Activated T-helper 9 cell treated with anti-CD3 and anti-CD28 coated beads, Interleukin-2, amount 50 U/mL, for 16 hours (primary cell): Measurements from ENCODE around the gene ANXA7.
"Not testable (repeated sequence)": the region's sequence is repeated elsewhere in the genome, so short reads cannot be mapped to it uniquely, and the experiment has no call there.

Source experiments
- DNase-seq: peaks from one replicate; pipeline ENCODE4 v3.0.0-alpha.2; 2020; ENCODE audit warnings: low read depth

Gene ANXA7

GRCh38 chr10:73338801-73339368 is 75.0 kb downstream of the ANXA7 start:
- no peak for DNase-seq

GRCh38 chr10:73333202-73333601 is 80.7 kb downstream of the ANXA7 start:
- DNase-seq = no peak

GRCh38 chr10:73332379-73332778 is 81.5 kb downstream of the ANXA7 start:
- DNase-seq = no peak

GRCh38 chr10:73328523-73328922 is 85.3 kb downstream of the ANXA7 start:
- DNase-seq = not testable (repeated sequence)

GRCh38 chr10:73325290-73325689 is 88.6 kb downstream of the ANXA7 start:
- DNase-seq = not testable (repeated sequence)
